Measurements from ENCODE around the gene ZNF324.
A peak's percentile ranks its signal among the peaks of the same experiment; 100 is the strongest.
"Not testable (repeated sequence)": the region's sequence is repeated elsewhere in the genome, so short reads cannot be mapped to it uniquely, and the experiment has no call there.

Gene ZNF324

GRCh38 chr19:58466760-58467589 is at the start of gene ZNF324:
Gene ZNF324, plus strand, starts transcription at chr19:58467080. Its CDS starts 2,106 bp downstream, at chr19:58469186.
- peaks cover 3% of the 10 kb centered on the region for H3K27me3 Mint-ChIP-seq
- peak within 1 kb of the TSS; percentile 79 for H3K27ac Mint-ChIP-seq
- DNase-seq, result peak; percentile 98
- no peaks in the 10 kb centered on the region for H3K9me3 Mint-ChIP-seq
- H3K4me3 Mint-ChIP-seq, result peak within 1 kb of the TSS; percentile 90
- peaks cover 40% of the 10 kb centered on the region for H3K36me3 Mint-ChIP-seq (ENCODE audit: low read depth)
- peaks cover 27% of the 10 kb centered on the region for H3K4me1 Mint-ChIP-seq (ENCODE audit: low read depth)

DNA sequence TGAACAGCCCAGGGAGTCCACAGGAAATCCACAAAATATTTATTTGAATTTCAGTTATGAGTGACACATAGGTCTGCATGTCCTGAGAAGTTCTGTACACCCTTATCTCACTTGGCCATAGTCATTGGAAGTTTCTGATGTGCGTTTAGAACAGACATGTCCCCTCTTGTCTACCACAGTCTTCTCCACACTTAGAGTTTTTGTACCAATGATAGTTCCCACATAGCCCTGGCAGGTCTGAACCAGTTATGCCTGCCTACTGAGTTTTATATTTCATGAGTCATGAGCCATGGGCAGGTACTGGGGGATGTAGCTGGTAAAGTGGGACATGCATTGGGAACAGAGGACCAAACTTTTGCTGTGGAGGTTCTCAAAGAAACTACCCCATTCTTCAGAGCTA is 38.3 kb upstream of the ZNF324 start:
- Mint-ChIP-seq H3K9me3 (peaks cover 44% of the 10 kb centered on the region), H3K27ac (no peak overlapping the region), H3K27me3 (no peaks in the 10 kb centered on the region), H3K36me3 (ENCODE audit: low read depth) (peaks cover 76% of the 10 kb centered on the region), H3K4me3 (no peak overlapping the region), H3K4me1 (ENCODE audit: low read depth) (no peaks in the 10 kb centered on the region)
- DNase-seq, result no peak

DNA sequence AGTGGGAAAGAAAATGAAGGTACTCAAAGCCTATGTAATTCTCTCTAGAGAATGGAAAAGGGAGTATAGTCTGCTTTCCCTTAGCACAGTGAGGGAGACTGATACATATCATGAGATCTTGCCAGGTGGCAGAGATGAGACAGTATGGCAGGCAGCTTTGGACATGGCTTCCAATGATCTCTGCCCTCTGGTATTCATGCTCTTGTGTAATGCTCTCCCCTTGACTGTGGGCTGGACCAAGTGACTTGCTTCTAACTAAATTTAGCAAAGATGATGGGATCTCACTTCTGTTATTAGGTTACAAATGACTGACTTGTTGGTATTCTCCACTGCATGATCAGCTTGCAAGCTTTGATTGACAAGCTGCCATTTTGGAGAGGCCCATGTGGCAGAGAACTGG is 37.1 kb upstream of the ZNF324 start:
- no peaks in the 10 kb centered on the region for H3K27me3 Mint-ChIP-seq
- H3K9me3 Mint-ChIP-seq, result peaks cover 53% of the 10 kb centered on the region
- DNase-seq, result no peak
- no peak overlapping the region for H3K27ac Mint-ChIP-seq
- peaks cover 84% of the 10 kb centered on the region for H3K36me3 Mint-ChIP-seq (ENCODE audit: low read depth)
- no peak overlapping the region for H3K4me3 Mint-ChIP-seq
- H3K4me1 Mint-ChIP-seq (ENCODE audit: low read depth), result no peaks in the 10 kb centered on the region

GRCh38 chr19:58434217-58434616 is 32.7 kb upstream of the ZNF324 start:
- Mint-ChIP-seq H3K27me3 (no peaks in the 10 kb centered on the region), H3K27ac (no peak overlapping the region)

GRCh38 chr19:58439576-58440554 is 27.0 kb upstream of the ZNF324 start, which contains the start of gene ZNF132:
Gene ZNF132, minus strand, starts transcription at chr19:58440153. Its CDS starts 332 bp downstream, at chr19:58439821.
- Mint-ChIP-seq H3K4me1 (ENCODE audit: low read depth) (peaks cover 30% of the 10 kb centered on the region), H3K27me3 (no peaks in the 10 kb centered on the region), H3K36me3 (ENCODE audit: low read depth) (peaks cover 54% of the 10 kb centered on the region), H3K4me3 (peak within 1 kb of the TSS; percentile 87), H3K27ac (peak within 1 kb of the TSS; percentile 96), H3K9me3 (peaks cover 50% of the 10 kb centered on the region)
- peak; percentile 93 for DNase-seq

More at GRCh38 chr19:58434217-58434616, 32.7 kb upstream of the ZNF324 start:
- H3K36me3 Mint-ChIP-seq (ENCODE audit: low read depth), result peaks cover 98% of the 10 kb centered on the region
- no peak overlapping the region for H3K4me3 Mint-ChIP-seq
- no peak for DNase-seq
- H3K4me1 Mint-ChIP-seq (ENCODE audit: low read depth), result peaks cover 9% of the 10 kb centered on the region
- H3K9me3 Mint-ChIP-seq, result peaks cover 77% of the 10 kb centered on the region

- Mint-ChIP-seq H3K27ac (peak overlapping the region; percentile 96), H3K4me3 (peak overlapping the region; percentile 87), H3K36me3 (ENCODE audit: low read depth) (peaks cover 47% of the 10 kb centered on the region), H3K27me3 (no peaks in the 10 kb centered on the region), H3K4me1 (ENCODE audit: low read depth) (peaks cover 30% of the 10 kb centered on the region), H3K9me3 (peaks cover 43% of the 10 kb centered on the region)
- no peak for DNase-seq
These were observed 26.3 kb upstream of the ZNF324 start for GRCh38 chr19:58440556-58440955.

GRCh38 chr19:58442986-58443385 is 23.9 kb upstream of the ZNF324 start:
- not testable (repeated sequence) for H3K4me3 Mint-ChIP-seq, H3K27ac Mint-ChIP-seq, DNase-seq
- peaks cover 17% of the 10 kb centered on the region for H3K27me3 Mint-ChIP-seq
- H3K36me3 Mint-ChIP-seq (ENCODE audit: low read depth), result peaks cover 23% of the 10 kb centered on the region
- peaks cover 29% of the 10 kb centered on the region for H3K4me1 Mint-ChIP-seq (ENCODE audit: low read depth)
- peaks cover 35% of the 10 kb centered on the region for H3K9me3 Mint-ChIP-seq

GRCh38 chr19:58448860-58449259 is 18.0 kb upstream of the ZNF324 start:
- peaks cover 31% of the 10 kb centered on the region for H3K4me1 Mint-ChIP-seq (ENCODE audit: low read depth)
- peaks cover 11% of the 10 kb centered on the region for H3K36me3 Mint-ChIP-seq (ENCODE audit: low read depth)
- not testable (repeated sequence) for H3K27ac Mint-ChIP-seq, H3K4me3 Mint-ChIP-seq, DNase-seq
- H3K27me3 Mint-ChIP-seq, result peaks cover 38% of the 10 kb centered on the region
- H3K9me3 Mint-ChIP-seq, result peaks cover 26% of the 10 kb centered on the region

DNA sequence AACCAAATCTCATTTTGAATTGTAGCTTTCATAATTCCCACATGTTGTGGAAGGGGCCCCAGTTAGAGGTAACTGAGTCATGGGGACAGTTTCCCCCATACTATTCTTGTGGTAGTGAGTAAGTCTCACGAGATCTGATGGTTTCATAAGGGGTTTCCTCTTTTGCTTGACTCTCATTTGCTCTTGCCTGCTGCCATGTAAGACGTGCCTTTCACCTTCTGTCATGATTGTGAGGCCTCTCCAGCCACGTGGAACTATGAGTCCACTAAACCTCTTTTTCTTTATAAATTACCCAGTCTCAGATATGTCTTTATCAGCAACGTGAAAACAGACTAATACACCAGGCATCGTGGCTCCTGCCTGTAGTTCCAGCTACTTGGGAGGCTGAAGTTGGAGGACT is 16.9 kb upstream of the ZNF324 start:
- not testable (repeated sequence) for H3K4me3 Mint-ChIP-seq, DNase-seq, H3K27ac Mint-ChIP-seq
- Mint-ChIP-seq H3K4me1 (ENCODE audit: low read depth) (peaks cover 31% of the 10 kb centered on the region), H3K36me3 (ENCODE audit: low read depth) (peaks cover 22% of the 10 kb centered on the region), H3K9me3 (peaks cover 24% of the 10 kb centered on the region), H3K27me3 (peaks cover 38% of the 10 kb centered on the region)

GRCh38 chr19:58450856-58451357 is 16.0 kb upstream of the ZNF324 start:
- H3K27ac Mint-ChIP-seq, result peak overlapping the region; percentile 69
- H3K36me3 Mint-ChIP-seq (ENCODE audit: low read depth), result peaks cover 28% of the 10 kb centered on the region
- no peak for DNase-seq
- H3K4me3 Mint-ChIP-seq, result peak overlapping the region; percentile 84
- peaks cover 38% of the 10 kb centered on the region for H3K27me3 Mint-ChIP-seq
- peaks cover 24% of the 10 kb centered on the region for H3K9me3 Mint-ChIP-seq
- peaks cover 31% of the 10 kb centered on the region for H3K4me1 Mint-ChIP-seq (ENCODE audit: low read depth)

GRCh38 chr19:58451358-58452101 is 15.3 kb upstream of the ZNF324 start, which contains the start of gene ZNF324B:
Gene ZNF324B, plus strand, starts transcription at chr19:58451622. Its CDS starts 2,080 bp downstream, at chr19:58453702.
- Mint-ChIP-seq H3K4me1 (ENCODE audit: low read depth) (peaks cover 31% of the 10 kb centered on the region), H3K27me3 (peaks cover 35% of the 10 kb centered on the region), H3K27ac (peak within 1 kb of the TSS; percentile 69), H3K4me3 (peak within 1 kb of the TSS; percentile 84), H3K9me3 (peaks cover 24% of the 10 kb centered on the region), H3K36me3 (ENCODE audit: low read depth) (peaks cover 34% of the 10 kb centered on the region)
- peak; percentile 97 for DNase-seq

DNA sequence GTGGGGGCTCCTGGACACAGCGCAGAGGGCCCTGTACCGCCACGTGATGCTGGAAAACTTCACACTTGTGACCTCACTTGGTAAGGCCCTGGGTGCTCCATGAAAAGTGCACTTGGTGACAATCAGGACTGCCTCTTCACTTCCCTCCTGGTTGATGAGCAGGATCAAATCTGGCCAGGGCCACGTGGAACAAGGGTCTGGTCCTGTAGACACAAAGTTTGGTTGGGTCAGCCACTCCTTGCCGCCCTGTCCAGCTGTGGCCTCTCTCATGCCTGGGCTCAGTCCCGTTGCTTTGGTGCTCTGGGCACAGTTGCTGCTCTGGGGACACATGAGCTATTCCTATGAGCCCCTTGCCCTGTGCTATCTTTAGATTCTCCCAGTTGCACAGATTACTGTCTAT is 13.1 kb upstream of the ZNF324 start:
- no peak for DNase-seq
- Mint-ChIP-seq H3K4me3 (no peak overlapping the region), H3K4me1 (ENCODE audit: low read depth) (peaks cover 31% of the 10 kb centered on the region), H3K36me3 (ENCODE audit: low read depth) (peaks cover 52% of the 10 kb centered on the region), H3K27me3 (peaks cover 17% of the 10 kb centered on the region), H3K9me3 (peaks cover 16% of the 10 kb centered on the region), H3K27ac (no peak overlapping the region)

GRCh38 chr19:58455306-58455705 is 11.6 kb upstream of the ZNF324 start:
- H3K4me1 Mint-ChIP-seq (ENCODE audit: low read depth), result peaks cover 27% of the 10 kb centered on the region
- peaks cover 7% of the 10 kb centered on the region for H3K9me3 Mint-ChIP-seq
- DNase-seq, result no peak
- no peak overlapping the region for H3K4me3 Mint-ChIP-seq
- H3K36me3 Mint-ChIP-seq (ENCODE audit: low read depth), result peaks cover 55% of the 10 kb centered on the region
- H3K27ac Mint-ChIP-seq, result no peak overlapping the region
- H3K27me3 Mint-ChIP-seq, result peaks cover 8% of the 10 kb centered on the region

Measured in activated T-cell treated with anti-CD3 and anti-CD28 coated beads, Interleukin-2, amount 50 U/mL, for 24 hours (primary cell).